Measurements from ENCODE around the gene NCOR1. TPM values are rescaled to one million over a fixed set of nuclear protein-coding genes. Genes with fewer than 3 reads are reported as not detected.
A peak's percentile ranks its signal among the peaks of the same experiment; 100 is the strongest.

The NCOR1 gene
- total RNA-seq, 1 experiment from 2014 or later = 127 TPM

GRCh38 chr17:16187642-16188041 lies 27.7 kb downstream of the NCOR1 start:
- no peaks in the 10 kb centered on the region for H3K9me2 ChIP-seq (replicated peaks; ENCODE audit: low read length)
- no peak overlapping the region for H3K4me2 ChIP-seq (ENCODE audit: low read length)
- DNase-seq (no peak), ATAC-seq (no peak)
- ChIA-PET CTCF (no interaction called here), POLR2A (ENCODE audit: unreplicated experiment) (no interaction called here)
- H3K4me3 ChIP-seq (ENCODE audit: low read length) = no peak overlapping the region
- peaks cover 8% of the 10 kb centered on the region; the same call in 1 of the 2 replicates for H3K4me1 ChIP-seq (ENCODE audit: insufficient read depth, low read length)
- no peaks in the 10 kb centered on the region for H3K27me3 ChIP-seq (ENCODE audit: low read length)
- no peak overlapping the region for H3K27ac ChIP-seq (ENCODE audit: low read length)
- H3F3A ChIP-seq (ENCODE audit: low read length, unreplicated experiment) = no peaks in the 10 kb centered on the region
- TF ChIP-seq CTCF (conservative IDR thresholded peaks at IDR 0.05; ENCODE audit: low read depth, low read length) (no peak), EZH2 (IDR thresholded peaks at IDR 0.05; ENCODE audit: low read length, unreplicated experiment) (no peak), EZH2phosphoT487 (IDR thresholded peaks at IDR 0.05; ENCODE audit: borderline replicate concordance, low read length) (no peak)
- no peak overlapping the region for H2AFZ ChIP-seq (ENCODE audit: low read length)
- H3K36me3 ChIP-seq (ENCODE audit: low read depth, low read length) = peaks cover 37% of the 10 kb centered on the region
- no TSS peak for BruUV-seq (replicated peaks)
- intact Hi-C loops (cut with micrococcal nuclease) = loop anchor here (10.0 kb wide), 1 partner anchor 83 kb away; no protein-coding TSS in a partner anchor
- H3K9ac ChIP-seq (ENCODE audit: low read length) = no peak overlapping the region
- peaks cover 87% of the 10 kb centered on the region for H3K79me2 ChIP-seq (ENCODE audit: low read length)
- peaks cover 6% of the 10 kb centered on the region; the same call in 1 of the 2 replicates for H4K20me1 ChIP-seq (ENCODE audit: low read length)
- no peaks in the 10 kb centered on the region for H3K9me3 ChIP-seq (ENCODE audit: low read length)

GRCh38 chr17:16181581-16181980 lies 33.8 kb downstream of the NCOR1 start:
- H3K27ac ChIP-seq (ENCODE audit: low read length) = no peak overlapping the region
- peaks cover 4% of the 10 kb centered on the region for H3F3A ChIP-seq (ENCODE audit: low read length, unreplicated experiment)
- H3K4me2 ChIP-seq (ENCODE audit: low read length) = peak overlapping the region; percentile 74
- no peaks in the 10 kb centered on the region for H3K27me3 ChIP-seq (ENCODE audit: low read length)
- H3K4me3 ChIP-seq (ENCODE audit: low read length) = peak overlapping the region; percentile 27
- DNase-seq (peak; percentile 40), ATAC-seq (no peak)
- intact Hi-C loops (cut with micrococcal nuclease) = loop anchor here (10.0 kb wide), 1 partner anchor 77 kb away; no protein-coding TSS in a partner anchor
- H3K9ac ChIP-seq (ENCODE audit: low read length) = no peak overlapping the region
- ChIA-PET POLR2A (ENCODE audit: unreplicated experiment) (no interaction called here), CTCF (no interaction called here)
- no peaks in the 10 kb centered on the region for H3K9me3 ChIP-seq (ENCODE audit: low read length)
- H3K36me3 ChIP-seq (ENCODE audit: low read depth, low read length) = peaks cover 25% of the 10 kb centered on the region
- TF ChIP-seq EZH2phosphoT487 (IDR thresholded peaks at IDR 0.05; ENCODE audit: borderline replicate concordance, low read length) (no peak), CTCF (conservative IDR thresholded peaks at IDR 0.05; ENCODE audit: low read depth, low read length) (no peak), EZH2 (IDR thresholded peaks at IDR 0.05; ENCODE audit: low read length, unreplicated experiment) (no peak)
- no peaks in the 10 kb centered on the region for H3K9me2 ChIP-seq (replicated peaks; ENCODE audit: low read length)
- H4K20me1 ChIP-seq (ENCODE audit: low read length) = no peaks in the 10 kb centered on the region
- peaks cover 87% of the 10 kb centered on the region for H3K79me2 ChIP-seq (ENCODE audit: low read length)
- H3K4me1 ChIP-seq (ENCODE audit: insufficient read depth, low read length) = peaks cover 20% of the 10 kb centered on the region
- no peak overlapping the region for H2AFZ ChIP-seq (ENCODE audit: low read length)
- no TSS peak for BruUV-seq (replicated peaks)

- H3K9me2 ChIP-seq (replicated peaks; ENCODE audit: low read length) = no peaks in the 10 kb centered on the region
- H3K4me2 ChIP-seq (ENCODE audit: low read length) = peak overlapping the region; percentile 35; the same call in 1 of the 2 replicates
- H3K4me3 ChIP-seq (ENCODE audit: low read length) = no peak overlapping the region
- no peaks in the 10 kb centered on the region for H3K27me3 ChIP-seq (ENCODE audit: low read length)
- no peak overlapping the region for H2AFZ ChIP-seq (ENCODE audit: low read length)
- peaks cover 4% of the 10 kb centered on the region for H3F3A ChIP-seq (ENCODE audit: low read length, unreplicated experiment)
- no peaks in the 10 kb centered on the region for H4K20me1 ChIP-seq (ENCODE audit: low read length)
- ChIA-PET POLR2A (ENCODE audit: unreplicated experiment) (interaction anchor here (0.6 kb wide), 1 partner anchor 11 kb away, joined by 9 read pairs; no protein-coding TSS in a partner anchor), CTCF (no interaction called here)
- H3K79me2 ChIP-seq (ENCODE audit: low read length) = peaks cover 89% of the 10 kb centered on the region
- 0 out of 2 replicates have a peak overlapping the region, but pooled peaks have one; percentile 6 for H3K27ac ChIP-seq (ENCODE audit: low read length)
- ATAC-seq = peak; percentile 43
- H3K9me3 ChIP-seq (ENCODE audit: low read length) = no peaks in the 10 kb centered on the region
- intact Hi-C loops (cut with micrococcal nuclease) = no loop called here
- H3K4me1 ChIP-seq (ENCODE audit: insufficient read depth, low read length) = peaks cover 20% of the 10 kb centered on the region
- H3K36me3 ChIP-seq (ENCODE audit: low read depth, low read length) = peaks cover 5% of the 10 kb centered on the region
- no TSS peak for BruUV-seq (replicated peaks)
- TF ChIP-seq EZH2 (IDR thresholded peaks at IDR 0.05; ENCODE audit: low read length, unreplicated experiment) (no peak), CTCF (conservative IDR thresholded peaks at IDR 0.05; ENCODE audit: low read depth, low read length) (no peak), EZH2phosphoT487 (IDR thresholded peaks at IDR 0.05; ENCODE audit: borderline replicate concordance, low read length) (no peak)
- DNase-seq = peak; percentile 71
- no peak overlapping the region for H3K9ac ChIP-seq (ENCODE audit: low read length)
These were observed 36.5 kb downstream of the NCOR1 start for GRCh38 chr17:16178836-16179235.

Data from PC-3 (cell line).